Bone marrow (tissue), 2 donors: ENCODE measurements around the gene SMARCC1.

Source experiments
- DNase-seq, 2 donors: peaks; one replicate each; lab custom pipeline; 2025; lab: John Stamatoyannopoulos, UW

SMARCC1 gene

GRCh38 chr3:47634996-47635395 is 146.7 kb downstream of the SMARCC1 start:
- DNase-seq: no peak

DNA sequence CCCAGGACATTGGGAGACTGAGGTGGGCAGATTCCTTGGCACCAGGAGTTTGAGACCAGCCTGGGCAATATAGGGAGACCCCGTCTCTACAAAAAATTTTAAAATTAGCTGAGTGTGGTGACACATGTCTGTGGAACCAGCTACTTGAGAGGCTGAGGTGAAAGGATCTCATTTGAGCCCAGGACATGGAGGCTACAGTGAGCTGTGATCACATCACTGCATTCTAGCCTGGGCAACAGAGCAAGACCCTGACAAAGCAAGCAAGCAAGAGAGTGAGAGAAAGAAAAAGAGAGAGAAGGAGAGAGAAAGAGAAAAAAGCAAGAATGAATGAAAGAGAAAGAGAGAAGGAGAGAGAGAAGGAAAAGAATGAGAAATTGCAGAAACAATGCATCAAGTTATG is 150.9 kb downstream of the SMARCC1 start:
- DNase-seq: no peak

- DNase-seq: no peak
Measured at GRCh38 chr3:47629770-47630169, 151.9 kb downstream of the SMARCC1 start.

DNA sequence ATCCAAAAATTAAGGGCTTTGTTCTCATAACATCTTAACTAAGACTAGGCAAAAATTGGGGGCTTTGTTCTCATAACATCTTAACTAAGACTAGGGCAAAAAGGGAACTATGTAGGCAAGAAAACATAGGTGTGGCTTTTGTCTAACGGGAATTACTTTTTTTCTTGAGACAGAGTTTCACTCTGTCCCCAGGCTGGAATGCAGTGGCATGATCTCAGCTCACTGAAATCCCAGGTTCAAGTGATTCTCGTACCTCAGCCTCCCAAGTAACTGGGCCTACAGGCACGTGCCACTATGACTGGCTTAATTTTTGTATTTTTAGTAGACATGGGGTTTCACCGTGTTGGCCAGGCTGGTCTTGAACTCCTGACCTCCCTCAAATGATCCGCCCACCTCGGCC is 153.3 kb downstream of the SMARCC1 start:
- no peak for DNase-seq

- no peak for DNase-seq
Measured at GRCh38 chr3:47622671-47623461, 158.8 kb downstream of the SMARCC1 start.

- DNase-seq: no peak
Measured at GRCh38 chr3:47617086-47618010, 164.3 kb downstream of the SMARCC1 start.

- DNase-seq: no peak
Measured at GRCh38 chr3:47614788-47615187, 166.9 kb downstream of the SMARCC1 start.

DNA sequence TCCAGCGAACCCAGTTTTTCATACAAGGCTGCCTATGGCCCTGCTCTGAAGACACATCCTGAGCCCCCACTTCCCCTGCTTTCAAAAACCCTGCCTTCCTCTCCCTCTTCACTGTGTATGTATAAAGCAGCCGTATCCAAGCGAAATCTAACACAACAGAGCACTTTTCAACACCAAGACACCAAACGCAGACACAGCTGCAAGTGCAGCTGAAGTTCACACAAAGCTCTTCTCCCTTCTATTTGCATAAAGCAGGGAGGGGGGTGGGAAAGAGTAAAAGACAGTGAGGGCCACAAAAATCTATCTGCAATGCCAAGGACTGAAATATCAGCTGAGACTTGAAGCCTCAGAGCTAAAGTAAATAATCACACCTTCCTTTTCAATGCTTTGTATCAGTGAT is 168.0 kb downstream of the SMARCC1 start:
- no peak for DNase-seq

DNA sequence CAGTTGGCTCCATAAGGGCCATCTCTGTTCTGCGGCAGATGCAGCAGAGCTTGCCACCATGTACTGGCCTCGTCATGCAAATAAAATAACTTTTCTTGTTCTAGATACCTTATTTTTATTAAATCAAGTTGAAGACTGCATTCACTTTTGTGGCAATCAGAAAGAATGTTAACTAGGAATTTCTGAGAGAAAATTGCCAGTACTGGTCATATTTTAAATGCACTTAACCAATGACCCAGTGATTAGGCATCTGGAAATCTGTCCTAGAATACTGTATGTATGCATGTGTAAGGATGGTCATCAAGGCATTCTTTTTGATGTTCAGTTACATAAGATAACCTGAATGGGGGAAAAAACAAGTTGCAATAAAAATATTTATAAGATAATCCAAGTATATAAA is 168.8 kb downstream of the SMARCC1 start:
- no peak for DNase-seq

DNA sequence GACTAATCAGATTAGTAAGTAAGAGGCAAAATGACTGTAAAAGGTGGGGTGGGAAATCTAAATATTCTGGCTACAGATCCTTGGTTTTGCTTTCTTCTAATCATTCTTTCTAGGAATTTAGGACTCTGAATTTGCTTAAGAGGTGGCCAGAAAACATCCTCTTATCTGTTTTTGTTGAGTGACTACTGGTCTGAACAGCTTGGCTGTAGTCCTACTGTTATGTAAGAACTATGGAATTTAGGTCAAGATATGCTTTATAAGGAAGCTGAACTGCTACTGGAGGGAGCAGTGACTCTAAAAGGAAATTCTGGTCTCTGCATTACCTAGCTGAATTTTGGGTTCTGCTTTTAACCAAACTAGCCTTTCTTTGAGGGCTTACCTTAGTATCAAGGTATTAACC is 169.5 kb downstream of the SMARCC1 start:
- no peak for DNase-seq

- no peak for DNase-seq
Measured at GRCh38 chr3:47611576-47611975, 170.1 kb downstream of the SMARCC1 start.

- no peak for DNase-seq
Measured at GRCh38 chr3:47610583-47610982, 171.1 kb downstream of the SMARCC1 start.

- no peak for DNase-seq
Measured at GRCh38 chr3:47607335-47607734, 174.4 kb downstream of the SMARCC1 start.

GRCh38 chr3:47606165-47606564 is 175.5 kb downstream of the SMARCC1 start:
- DNase-seq: no peak

- DNase-seq: no peak
Measured at GRCh38 chr3:47605652-47606051, 176.0 kb downstream of the SMARCC1 start.

- DNase-seq: no peak
Measured at GRCh38 chr3:47604145-47604544, 177.5 kb downstream of the SMARCC1 start.

GRCh38 chr3:47603332-47603731 is 178.4 kb downstream of the SMARCC1 start:
- DNase-seq: no peak

DNA sequence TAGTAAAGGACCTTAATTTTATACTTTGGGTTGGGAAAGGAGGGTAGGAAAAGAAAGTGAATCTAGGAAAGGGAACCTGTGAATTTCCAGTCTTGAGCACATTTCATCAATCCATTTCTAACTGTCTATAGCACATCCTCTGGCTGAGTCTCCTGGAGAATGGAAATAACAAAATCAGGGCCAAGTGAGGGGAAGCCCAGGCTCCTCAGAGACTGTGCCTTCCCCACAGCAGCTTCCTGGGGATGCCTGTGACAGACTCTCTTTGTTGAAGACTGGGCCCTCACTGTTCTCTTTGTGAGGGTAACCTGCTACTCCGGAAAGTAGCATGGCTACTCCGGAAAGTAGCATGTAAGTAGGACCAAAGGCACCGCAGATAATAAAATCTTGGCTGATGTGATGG is 180.4 kb downstream of the SMARCC1 start:
- no peak for DNase-seq

DNA sequence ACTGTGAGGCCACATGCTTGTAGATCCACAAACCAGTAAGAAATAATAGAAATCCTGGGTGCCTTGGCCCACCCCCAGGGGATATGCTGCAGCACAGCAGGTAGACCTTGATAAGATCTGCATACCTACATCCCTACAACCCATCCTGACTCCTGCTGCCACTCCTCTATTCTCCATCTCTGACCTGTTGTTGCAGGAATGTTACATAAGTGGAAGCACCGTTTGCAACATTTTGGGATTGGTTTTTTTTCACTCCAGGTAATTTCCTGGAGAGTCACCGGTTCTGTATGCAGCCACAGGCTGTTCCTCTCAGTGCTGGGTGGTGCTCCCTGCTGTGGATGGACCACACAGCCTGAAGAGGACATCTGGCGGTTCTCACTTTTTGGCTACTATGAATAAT is 186.9 kb downstream of the SMARCC1 start:
- DNase-seq: no peak

DNA sequence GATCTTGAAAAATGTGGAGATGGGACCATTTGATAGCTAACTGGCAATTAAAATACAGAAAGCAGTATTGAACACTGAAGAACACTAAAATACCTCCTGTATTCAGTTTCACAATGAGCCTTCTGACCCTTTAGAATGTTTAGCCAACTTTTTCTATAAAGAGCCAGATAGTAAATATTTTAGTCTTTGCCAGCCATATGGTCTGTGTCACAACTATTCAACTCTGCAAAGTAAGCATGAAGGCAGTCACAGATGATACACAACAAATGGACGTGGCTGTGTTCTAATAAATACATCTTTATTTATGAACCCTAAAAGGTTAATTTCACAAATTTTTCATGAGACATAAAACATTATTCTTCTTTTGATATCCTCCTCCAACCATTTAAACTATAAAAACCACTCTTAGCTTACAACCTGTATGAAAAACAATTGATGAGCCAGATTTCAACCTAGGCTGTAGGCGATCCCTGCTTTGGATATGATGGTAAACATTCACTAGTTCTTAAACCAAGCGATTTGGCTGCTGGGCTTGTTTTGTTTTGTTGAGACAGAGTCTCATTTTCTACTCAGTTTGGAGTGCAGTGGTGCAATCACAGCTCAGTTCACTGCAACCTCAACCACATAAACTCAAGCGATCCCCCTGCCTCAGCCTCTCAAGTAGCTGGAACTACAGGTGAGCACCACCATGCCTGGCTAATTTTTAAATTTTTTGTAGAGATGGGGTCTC is 189.5 kb downstream of the SMARCC1 start:
- DNase-seq: no peak

DNA sequence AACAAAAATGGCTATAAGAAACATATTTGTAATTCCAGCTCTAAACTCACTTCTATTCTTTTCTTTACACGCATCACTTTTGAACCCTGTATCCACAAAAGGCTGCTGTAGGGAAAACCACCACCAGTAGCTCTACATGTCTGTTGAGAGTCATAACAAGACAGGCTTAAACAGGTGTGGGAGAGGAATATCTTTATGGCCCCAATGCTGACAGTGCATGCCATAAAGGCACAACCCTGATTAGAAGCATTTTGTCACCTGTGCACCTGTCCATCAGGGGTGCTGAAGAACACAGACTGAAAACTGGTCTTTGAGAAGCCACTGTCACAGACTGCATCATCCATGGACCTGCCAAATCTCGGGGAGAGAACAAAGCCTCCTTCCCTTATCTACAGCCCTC is 191.5 kb downstream of the SMARCC1 start:
- DNase-seq: no peak

- no peak for DNase-seq
Measured at GRCh38 chr3:47588587-47588986, 193.1 kb downstream of the SMARCC1 start.

GRCh38 chr3:47588053-47588452 is 193.6 kb downstream of the SMARCC1 start:
- DNase-seq: no peak
